Activated naive CD8-positive, alpha-beta T cell treated with anti-CD3 and anti-CD28 coated beads, Interleukin-2, amount 10 ng/mL, durations not matched to agents 7 days and 5 days (primary cell): ENCODE data around the gene KPNB1. TPM values are rescaled to one million over a fixed set of nuclear protein-coding genes. Genes with fewer than 3 reads are reported as not detected.
A peak's percentile ranks its signal among the peaks of the same experiment; 100 is the strongest.

ENCODE experiments used
- ATAC-seq: fragments of 150-1000 bp; cut with Tn5 transposase; one replicate; pipeline ENCODE4 v1.10.0; 2021; ENCODE audit warnings: low read depth, moderate library complexity
- POLR2A ChIA-PET: fragments of 350-600 bp; sonication (Branson Sonifier 250); formaldehyde crosslinking; loops from one replicate; lab custom pipeline; 2021; ENCODE audit warnings: antibody characterized with exemption; lab: Charles Lee
- DNase-seq: peaks from one replicate; pipeline ENCODE4 v3.0.0; 2021
- H3K27ac Mint-ChIP-seq: one replicate; pipeline ENCODE4 v1.8.0; 2022; ENCODE audit warnings: mild to moderate bottlenecking, mixed read lengths
- H3K27me3 Mint-ChIP-seq: one replicate; pipeline ENCODE4 v1.8.0; 2022; ENCODE audit warnings: mild to moderate bottlenecking, moderate library complexity, mixed read lengths
- H3K36me3 Mint-ChIP-seq: one replicate; pipeline ENCODE4 v1.8.0; 2021; ENCODE audit warnings: mild to moderate bottlenecking, mixed read lengths
- H3K4me1 Mint-ChIP-seq: one replicate; pipeline ENCODE4 v1.8.0; 2021; ENCODE audit warnings: mixed read lengths
- H3K4me3 Mint-ChIP-seq: one replicate; pipeline ENCODE4 v1.8.0; 2022; ENCODE audit warnings: mild to moderate bottlenecking, moderate library complexity, mixed read lengths
- H3K9me3 Mint-ChIP-seq: one replicate; pipeline ENCODE4 v1.8.0; 2021; ENCODE audit warnings: mixed read lengths
- total RNA-seq, 2 experiments: library from RNA; stranded (reverse); gene quantifications; one replicate each; pipeline ENCODE4 v1.2.3, GENCODE V29; 2021

Gene KPNB1
- total RNA-seq, 2 experiments from 2014 or later, result 335 TPM

GRCh38 chr17:47715669-47716325, 66.1 kb downstream of the KPNB1 start:
- POLR2A ChIA-PET, result interaction anchor here (1.2 to 1.5 kb wide), 2 partner anchors 9 to 15 kb away, joined by 4 to 9 read pairs; no protein-coding TSS in a partner anchor
- H3K4me1 Mint-ChIP-seq, result peaks cover 73% of the 10 kb centered on the region
- no peak for ATAC-seq
- no peaks in the 10 kb centered on the region for H3K9me3 Mint-ChIP-seq
- no peaks in the 10 kb centered on the region for H3K36me3 Mint-ChIP-seq
- no peak for DNase-seq
- no peak overlapping the region for H3K4me3 Mint-ChIP-seq
- no peaks in the 10 kb centered on the region for H3K27me3 Mint-ChIP-seq
- peak overlapping the region; percentile 66 for H3K27ac Mint-ChIP-seq

- no peaks in the 10 kb centered on the region for H3K36me3 Mint-ChIP-seq
- H3K4me1 Mint-ChIP-seq, result peaks cover 78% of the 10 kb centered on the region
- H3K4me3 Mint-ChIP-seq, result no peak overlapping the region
- POLR2A ChIA-PET, result interaction anchor here (1.2 to 1.5 kb wide), 2 partner anchors 9 to 10 kb away, joined by 3 to 9 read pairs; no protein-coding TSS in a partner anchor
- DNase-seq (no peak), ATAC-seq (no peak)
- H3K27ac Mint-ChIP-seq, result no peak overlapping the region
- no peaks in the 10 kb centered on the region for H3K9me3 Mint-ChIP-seq
- H3K27me3 Mint-ChIP-seq, result no peaks in the 10 kb centered on the region
Observed at GRCh38 chr17:47716375-47716774, 66.7 kb downstream of the KPNB1 start.

GRCh38 chr17:47717261-47717697, 67.6 kb downstream of the KPNB1 start:
- DNase-seq (peak; percentile 52), ATAC-seq (peak; percentile 3)
- POLR2A ChIA-PET, result interaction anchor here (1.2 to 3.7 kb wide), 5 partner anchors 8 to 68 kb away, joined by 3 to 37 read pairs (median 9); partner anchors contain the start of genes KPNB1 and TBX21
- H3K4me1 Mint-ChIP-seq, result peaks cover 76% of the 10 kb centered on the region
- H3K9me3 Mint-ChIP-seq, result no peaks in the 10 kb centered on the region
- no peaks in the 10 kb centered on the region for H3K36me3 Mint-ChIP-seq
- no peaks in the 10 kb centered on the region for H3K27me3 Mint-ChIP-seq
- no peak overlapping the region for H3K4me3 Mint-ChIP-seq
- peak overlapping the region; percentile 73 for H3K27ac Mint-ChIP-seq

GRCh38 chr17:47717979-47718621, 68.4 kb downstream of the KPNB1 start:
- Mint-ChIP-seq H3K9me3 (no peaks in the 10 kb centered on the region), H3K4me3 (peak overlapping the region; percentile 63), H3K27me3 (no peaks in the 10 kb centered on the region), H3K27ac (peak overlapping the region; percentile 73), H3K36me3 (no peaks in the 10 kb centered on the region), H3K4me1 (peaks cover 73% of the 10 kb centered on the region)
- DNase-seq (no peak), ATAC-seq (no peak)
- POLR2A ChIA-PET, result interaction anchor here (0.8 to 3.7 kb wide), 7 partner anchors 11 to 69 kb away, joined by 3 to 37 read pairs (median 10); partner anchors contain the start of genes KPNB1 and TBX21

GRCh38 chr17:47718634-47719405, 69.1 kb downstream of the KPNB1 start:
- ATAC-seq, result no peak
- peak overlapping the region; percentile 63 for H3K4me3 Mint-ChIP-seq
- H3K27ac Mint-ChIP-seq, result peak overlapping the region; percentile 73
- H3K27me3 Mint-ChIP-seq, result no peaks in the 10 kb centered on the region
- no peaks in the 10 kb centered on the region for H3K36me3 Mint-ChIP-seq
- no peak for DNase-seq
- H3K9me3 Mint-ChIP-seq, result no peaks in the 10 kb centered on the region
- POLR2A ChIA-PET, result interaction anchor here (0.8 to 3.7 kb wide), 7 partner anchors 11 to 19 kb away, joined by 3 to 37 read pairs (median 10); partner anchors contain the start of gene TBX21
- peaks cover 72% of the 10 kb centered on the region for H3K4me1 Mint-ChIP-seq

GRCh38 chr17:47719411-47720152, 69.9 kb downstream of the KPNB1 start:
- Mint-ChIP-seq H3K4me3 (peak overlapping the region; percentile 63), H3K27ac (peak overlapping the region; percentile 73), H3K9me3 (no peaks in the 10 kb centered on the region), H3K36me3 (no peaks in the 10 kb centered on the region), H3K4me1 (peaks cover 66% of the 10 kb centered on the region), H3K27me3 (no peaks in the 10 kb centered on the region)
- DNase-seq, result peak; percentile 68
- POLR2A ChIA-PET, result interaction anchor here (1.4 to 3.7 kb wide), 6 partner anchors 11 to 20 kb away, joined by 3 to 37 read pairs (median 16); partner anchors contain the start of gene TBX21
- peak; percentile 36 for ATAC-seq

- POLR2A ChIA-PET, result interaction anchor here (1.4 to 3.7 kb wide), 5 partner anchors 10 to 21 kb away, joined by 3 to 37 read pairs (median 23); partner anchors contain the start of gene TBX21
- Mint-ChIP-seq H3K4me1 (peaks cover 66% of the 10 kb centered on the region), H3K4me3 (peak overlapping the region; percentile 62), H3K36me3 (no peaks in the 10 kb centered on the region), H3K9me3 (no peaks in the 10 kb centered on the region), H3K27ac (peak overlapping the region; percentile 73), H3K27me3 (no peaks in the 10 kb centered on the region)
- DNase-seq, result no peak
- ATAC-seq, result no peak
Observed at GRCh38 chr17:47720196-47720595, 70.5 kb downstream of the KPNB1 start.

- Mint-ChIP-seq H3K9me3 (no peaks in the 10 kb centered on the region), H3K4me3 (peak overlapping the region; percentile 62), H3K27ac (peak overlapping the region; percentile 73), H3K27me3 (no peaks in the 10 kb centered on the region), H3K4me1 (peaks cover 65% of the 10 kb centered on the region), H3K36me3 (no peaks in the 10 kb centered on the region)
- DNase-seq, result peak; percentile 79
- POLR2A ChIA-PET, result interaction anchor here (1.0 to 1.7 kb wide), 3 partner anchors 14 to 22 kb away, joined by 3 to 9 read pairs (median 3); no protein-coding TSS in a partner anchor
- peak; percentile 76 for ATAC-seq
Observed at GRCh38 chr17:47720754-47721533, 71.2 kb downstream of the KPNB1 start.

- Mint-ChIP-seq H3K4me1 (peaks cover 66% of the 10 kb centered on the region), H3K27me3 (no peaks in the 10 kb centered on the region), H3K27ac (peak overlapping the region; percentile 73), H3K9me3 (no peaks in the 10 kb centered on the region), H3K4me3 (peak overlapping the region; percentile 62), H3K36me3 (no peaks in the 10 kb centered on the region)
- ATAC-seq, result no peak
- POLR2A ChIA-PET, result interaction anchor here (0.7 to 1.7 kb wide), 5 partner anchors 11 to 23 kb away, joined by 3 to 9 read pairs (median 3); partner anchors contain the start of gene TBX21
- DNase-seq, result no peak
Observed at GRCh38 chr17:47721725-47722124, 72.0 kb downstream of the KPNB1 start.

GRCh38 chr17:47724705-47725104, 75.0 kb downstream of the KPNB1 start:
- Mint-ChIP-seq H3K27me3 (no peaks in the 10 kb centered on the region), H3K36me3 (no peaks in the 10 kb centered on the region), H3K4me1 (peaks cover 55% of the 10 kb centered on the region), H3K27ac (peak overlapping the region; percentile 61), H3K4me3 (no peak overlapping the region), H3K9me3 (no peaks in the 10 kb centered on the region)
- no peak for ATAC-seq
- no peak for DNase-seq
- POLR2A ChIA-PET, result interaction anchor here (0.5 to 1.7 kb wide), 6 partner anchors 8 to 61 kb away, joined by 3 to 10 read pairs (median 4); partner anchors contain the start of gene TBX21

- H3K9me3 Mint-ChIP-seq, result no peaks in the 10 kb centered on the region
- POLR2A ChIA-PET, result interaction anchor here (0.5 to 1.7 kb wide), 7 partner anchors 7 to 222 kb away, joined by 3 to 10 read pairs (median 4); partner anchors contain the start of gene TBX21
- H3K27ac Mint-ChIP-seq, result peak overlapping the region; percentile 59
- no peak for ATAC-seq
- DNase-seq, result no peak
- H3K36me3 Mint-ChIP-seq, result no peaks in the 10 kb centered on the region
- H3K27me3 Mint-ChIP-seq, result no peaks in the 10 kb centered on the region
- H3K4me3 Mint-ChIP-seq, result no peak overlapping the region
- peaks cover 50% of the 10 kb centered on the region for H3K4me1 Mint-ChIP-seq
Observed at GRCh38 chr17:47725446-47726111, 75.9 kb downstream of the KPNB1 start.
